SK-N-SH treated with all-trans-retinoic acid at 6 μM for 48 hours (cell line): ENCODE measurements around the gene OXNAD1.

Source experiments
- ATAC-seq: fragments of 200-7000 bp; cut with Tn5 transposase; 3 replicates; pipeline ENCODE4 v1.9.1; 2020; ENCODE audit warnings: mild to moderate bottlenecking, moderate library complexity
- BACH2 ChIP-seq: fragments of 250-450 bp; sonication (Bioruptor Pico); IDR thresholded peaks from 2 replicates; pipeline ENCODE4 v1.9.0; 2021; ENCODE audit warnings: mild to moderate bottlenecking, borderline replicate concordance
- CREB5 ChIP-seq: fragments of 250-450 bp; sonication (Bioruptor Pico); IDR thresholded peaks from 2 replicates; pipeline ENCODE4 v1.5.1; 2020; ENCODE audit warnings: low read depth, mild to moderate bottlenecking, moderate library complexity
- CSDC2 ChIP-seq: fragments of 250-450 bp; sonication (Bioruptor Pico); IDR thresholded peaks from 2 replicates; pipeline ENCODE4 v1.5.0; 2020; ENCODE audit warnings: mild to moderate bottlenecking, moderate library complexity
- CSRNP3 ChIP-seq: fragments of 250-450 bp; sonication (Bioruptor Pico); IDR thresholded peaks from 2 replicates; pipeline ENCODE4 v1.5.1; 2021; ENCODE audit warnings: mild to moderate bottlenecking, moderate library complexity
- ESRRG ChIP-seq: fragments of 250-450 bp; sonication (Bioruptor Pico); IDR thresholded peaks from 2 replicates; pipeline ENCODE4 v1.6.1; 2021; ENCODE audit warnings: mild to moderate bottlenecking
- GLIS3 ChIP-seq: fragments of 250-450 bp; sonication (Bioruptor Pico); IDR thresholded peaks from 2 replicates; pipeline ENCODE4 v1.5.0; 2020; ENCODE audit warnings: mild to moderate bottlenecking, moderate library complexity
- ISL1 ChIP-seq: fragments of 250-450 bp; sonication (Bioruptor Pico); IDR thresholded peaks from 2 replicates; pipeline ENCODE4 v2.1.2; 2022; ENCODE audit warnings: mild to moderate bottlenecking, moderate library complexity
- PATZ1 ChIP-seq: fragments of 250-450 bp; sonication (Bioruptor Pico); IDR thresholded peaks from 2 replicates; pipeline ENCODE4 v1.8.0; 2020; ENCODE audit warnings: mild to moderate bottlenecking, moderate library complexity, borderline replicate concordance
- POU6F1 ChIP-seq: fragments of 250-450 bp; sonication (Bioruptor Pico); IDR thresholded peaks from 2 replicates; pipeline ENCODE4 v1.8.0; 2021; ENCODE audit warnings: low read depth, mild to moderate bottlenecking, moderate library complexity, borderline replicate concordance
- PPARA ChIP-seq: fragments of 250-450 bp; sonication (Bioruptor Pico); IDR thresholded peaks from 2 replicates; pipeline ENCODE4 v1.5.0; 2020; ENCODE audit warnings: mild to moderate bottlenecking, borderline replicate concordance
- RARB ChIP-seq: fragments of 250-450 bp; sonication (Bioruptor Pico); IDR thresholded peaks from 2 replicates; pipeline ENCODE4 v1.8.0; 2021; ENCODE audit warnings: mild to moderate bottlenecking, moderate library complexity
- SNAI2 ChIP-seq: fragments of 250-450 bp; sonication (Bioruptor Pico); IDR thresholded peaks from 2 replicates; pipeline ENCODE4 v1.5.0; 2020; ENCODE audit warnings: mild to moderate bottlenecking, moderate library complexity
- TCF4 ChIP-seq: fragments of 250-450 bp; sonication (Bioruptor Pico); IDR thresholded peaks from 2 replicates; pipeline ENCODE4 v1.8.0; 2021; ENCODE audit warnings: mild to moderate bottlenecking, moderate library complexity, borderline replicate concordance
- TOX ChIP-seq: fragments of 250-450 bp; sonication (Bioruptor Pico); IDR thresholded peaks from 2 replicates; pipeline ENCODE4 v1.8.0; 2021; ENCODE audit warnings: mild to moderate bottlenecking, moderate library complexity, borderline replicate concordance
- TSHZ2 ChIP-seq: fragments of 250-450 bp; sonication (Bioruptor Pico); IDR thresholded peaks from 2 replicates; pipeline ENCODE4 v1.5.0; 2020; ENCODE audit warnings: mild to moderate bottlenecking, moderate library complexity
- ZC3H10 ChIP-seq: fragments of 250-450 bp; sonication (Bioruptor Pico); IDR thresholded peaks from 2 replicates; pipeline ENCODE4 v1.5.1; 2021; ENCODE audit warnings: mild to moderate bottlenecking, moderate library complexity
- ZNF565 ChIP-seq: fragments of 450-650 bp; formaldehyde crosslinking; conservative IDR thresholded peaks from 2 replicates; pipeline ENCODE4 v1.5.0; 2020; ENCODE audit warnings: low read depth, mild to moderate bottlenecking, moderate library complexity
- ZNF70 ChIP-seq: fragments of 450-650 bp; formaldehyde crosslinking; IDR thresholded peaks from 2 replicates; pipeline ENCODE4 v1.5.0; 2020; ENCODE audit warnings: mild to moderate bottlenecking, moderate library complexity
- ZNF8 ChIP-seq: fragments of 450-650 bp; formaldehyde crosslinking; IDR thresholded peaks from 2 replicates; pipeline ENCODE4 v1.5.0; 2020; ENCODE audit warnings: mild to moderate bottlenecking, moderate library complexity

The OXNAD1 gene

GRCh38 chr3:16289144-16289889, 24.3 kb downstream of the OXNAD1 start:
- ATAC-seq: peak; percentile 36; the same call in 2 of the 3 replicates

More at GRCh38 chr3:16289144-16289889, 24.3 kb downstream of the OXNAD1 start:
- no peak for TF ChIP-seq PATZ1 (CRISPR knock-in tag)
- TF ChIP-seq CSRNP3 (CRISPR knock-in tag): no peak
- no peak for TF ChIP-seq ZNF70
- TF ChIP-seq ISL1 (CRISPR knock-in tag): no peak
- TF ChIP-seq TOX (CRISPR knock-in tag): no peak
- TF ChIP-seq ZC3H10 (CRISPR knock-in tag): no peak
- no peak for TF ChIP-seq ESRRG (CRISPR knock-in tag)
- TF ChIP-seq CREB5 (CRISPR knock-in tag): no peak
- no peak for TF ChIP-seq ZNF565 (CRISPR knock-in tag)
- no peak for TF ChIP-seq TSHZ2
- TF ChIP-seq BACH2 (CRISPR knock-in tag): no peak
- no peak for TF ChIP-seq TCF4
- TF ChIP-seq ZNF8 (CRISPR knock-in tag): no peak
- TF ChIP-seq RARB (CRISPR knock-in tag): no peak
- TF ChIP-seq CSDC2 (CRISPR knock-in tag): no peak
- TF ChIP-seq PPARA (CRISPR knock-in tag): no peak
- no peak for TF ChIP-seq SNAI2
- no peak for TF ChIP-seq GLIS3 (CRISPR knock-in tag)
- TF ChIP-seq POU6F1 (CRISPR knock-in tag): no peak
- TF ChIP-seq, all 23 proteins: peak for 0
